ENCODE measurements around the gene ABLIM1. TPM values are rescaled to one million over a fixed set of nuclear protein-coding genes. Genes with fewer than 3 reads are reported as not detected.

The ABLIM1 gene
- total RNA-seq, 1 donor from 2014 or later, result 152 TPM

GRCh38 chr10:114444819-114445218 lies 213.3 kb downstream of the ABLIM1 start:
- TF ChIP-seq, protein P1, sequence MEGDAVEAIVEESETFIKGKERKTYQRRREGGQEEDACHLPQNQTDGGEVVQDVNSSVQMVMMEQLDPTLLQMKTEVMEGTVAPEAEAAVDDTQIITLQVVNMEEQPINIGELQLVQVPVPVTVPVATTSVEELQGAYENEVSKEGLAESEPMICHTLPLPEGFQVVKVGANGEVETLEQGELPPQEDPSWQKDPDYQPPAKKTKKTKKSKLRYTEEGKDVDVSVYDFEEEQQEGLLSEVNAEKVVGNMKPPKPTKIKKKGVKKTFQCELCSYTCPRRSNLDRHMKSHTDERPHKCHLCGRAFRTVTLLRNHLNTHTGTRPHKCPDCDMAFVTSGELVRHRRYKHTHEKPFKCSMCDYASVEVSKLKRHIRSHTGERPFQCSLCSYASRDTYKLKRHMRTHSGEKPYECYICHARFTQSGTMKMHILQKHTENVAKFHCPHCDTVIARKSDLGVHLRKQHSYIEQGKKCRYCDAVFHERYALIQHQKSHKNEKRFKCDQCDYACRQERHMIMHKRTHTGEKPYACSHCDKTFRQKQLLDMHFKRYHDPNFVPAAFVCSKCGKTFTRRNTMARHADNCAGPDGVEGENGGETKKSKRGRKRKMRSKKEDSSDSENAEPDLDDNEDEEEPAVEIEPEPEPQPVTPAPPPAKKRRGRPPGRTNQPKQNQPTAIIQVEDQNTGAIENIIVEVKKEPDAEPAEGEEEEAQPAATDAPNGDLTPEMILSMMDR (IDR thresholded peaks at IDR 0.05; ENCODE audit: insufficient read depth, low read length, severe bottlenecking), result no peak
- DNase-seq (ENCODE audit: low read depth), result no peak
- FAIRE-seq, result peak; percentile 36
- no peaks in the 10 kb centered on the region for H3K27me3 ChIP-seq (ENCODE audit: control insufficient read depth, insufficient read depth, low read length)
- no peak overlapping the region for H3K4me3 ChIP-seq (ENCODE audit: low read depth, low read length)
- peaks cover 15% of the 10 kb centered on the region for H3K36me3 ChIP-seq (ENCODE audit: control insufficient read depth, insufficient read depth, low read length)

GRCh38 chr10:114442091-114442630 lies 215.9 kb downstream of the ABLIM1 start:
- FAIRE-seq (peak; percentile 84), DNase-seq (ENCODE audit: low read depth) (no peak)
- TF ChIP-seq, protein P1 (IDR thresholded peaks at IDR 0.05; ENCODE audit: insufficient read depth, low read length, severe bottlenecking), result no peak
- H3K27me3 ChIP-seq (ENCODE audit: control insufficient read depth, insufficient read depth, low read length), result no peaks in the 10 kb centered on the region
- no peak overlapping the region for H3K4me3 ChIP-seq (ENCODE audit: low read depth, low read length)
- H3K36me3 ChIP-seq (ENCODE audit: control insufficient read depth, insufficient read depth, low read length), result peaks cover 21% of the 10 kb centered on the region

GRCh38 chr10:114441107-114441506 lies 217.0 kb downstream of the ABLIM1 start:
- Histone ChIP-seq H3K36me3 (ENCODE audit: control insufficient read depth, insufficient read depth, low read length) (peaks cover 25% of the 10 kb centered on the region), H3K4me3 (ENCODE audit: low read depth, low read length) (no peak overlapping the region), H3K27me3 (ENCODE audit: control insufficient read depth, insufficient read depth, low read length) (no peaks in the 10 kb centered on the region)
- no peak for DNase-seq (ENCODE audit: low read depth)
- TF ChIP-seq, protein P1 (IDR thresholded peaks at IDR 0.05; ENCODE audit: insufficient read depth, low read length, severe bottlenecking), result no peak
- no peak for FAIRE-seq

DNA sequence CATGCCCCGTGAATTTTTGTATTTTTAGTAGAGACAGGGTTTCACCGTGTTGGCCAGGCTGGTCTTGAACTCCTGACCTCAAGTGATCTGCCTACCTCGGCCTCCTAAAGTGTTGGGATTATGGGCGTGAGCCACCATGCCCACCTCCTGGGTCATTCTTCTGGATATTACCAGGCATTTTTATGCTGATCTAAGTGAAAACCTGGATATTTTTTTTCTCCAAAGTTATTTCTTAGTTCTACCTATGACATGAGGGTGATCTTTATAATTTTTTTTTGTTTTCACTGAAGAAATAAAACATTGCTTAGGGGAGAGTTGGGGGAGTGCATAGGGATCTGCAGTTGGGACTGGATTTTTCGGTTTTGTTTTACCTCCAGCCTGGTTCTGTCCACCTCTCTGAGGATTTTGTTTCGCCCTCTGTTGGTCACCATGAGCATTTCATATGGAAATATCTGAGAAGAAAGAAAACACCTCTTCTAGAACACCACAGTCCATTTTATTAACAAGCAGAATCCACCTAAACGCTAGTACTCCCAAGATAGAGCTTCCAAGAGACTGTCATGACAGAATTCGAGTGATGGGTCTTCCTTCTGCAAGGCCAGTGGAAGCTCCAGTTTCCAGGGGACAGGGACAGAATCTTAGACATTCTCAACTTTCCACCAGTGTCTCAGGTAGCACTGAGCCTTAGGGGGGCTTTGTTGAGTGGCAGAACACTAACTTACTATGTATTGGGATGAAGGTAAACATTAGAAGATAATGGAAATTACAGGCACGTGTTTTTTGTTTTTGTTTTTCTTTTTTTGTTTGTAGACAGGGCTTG lies 220.4 kb downstream of the ABLIM1 start:
- Histone ChIP-seq H3K27me3 (ENCODE audit: control insufficient read depth, insufficient read depth, low read length) (no peaks in the 10 kb centered on the region), H3K4me3 (ENCODE audit: low read depth, low read length) (no peak overlapping the region), H3K36me3 (ENCODE audit: control insufficient read depth, insufficient read depth, low read length) (peaks cover 20% of the 10 kb centered on the region)
- FAIRE-seq (no peak), DNase-seq (ENCODE audit: low read depth) (peak; percentile 41)
- TF ChIP-seq, protein P1 (IDR thresholded peaks at IDR 0.05; ENCODE audit: insufficient read depth, low read length, severe bottlenecking), result peak; percentile 54

DNA sequence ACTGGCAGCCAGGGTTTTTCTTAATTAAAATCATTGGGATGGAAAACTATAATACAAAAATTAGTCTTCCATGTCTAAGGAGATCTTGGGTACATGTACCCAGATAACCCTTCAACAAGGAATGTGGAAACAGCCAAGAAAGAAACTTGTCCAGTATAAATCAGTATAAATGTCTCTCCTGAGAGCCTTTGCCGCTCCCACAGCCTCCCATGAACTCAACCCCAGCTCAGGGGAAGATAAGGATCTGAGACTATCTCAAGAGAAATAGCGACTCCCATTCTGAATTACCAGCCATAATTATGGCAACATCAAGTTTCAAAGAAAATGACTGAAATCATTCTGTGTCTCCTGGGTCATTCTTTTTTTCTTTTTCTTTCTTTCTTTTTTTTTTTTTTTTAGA lies 221.1 kb downstream of the ABLIM1 start:
- TF ChIP-seq, protein P1 (IDR thresholded peaks at IDR 0.05; ENCODE audit: insufficient read depth, low read length, severe bottlenecking), result no peak
- H3K36me3 ChIP-seq (ENCODE audit: control insufficient read depth, insufficient read depth, low read length), result peaks cover 20% of the 10 kb centered on the region
- no peak overlapping the region for H3K4me3 ChIP-seq (ENCODE audit: low read depth, low read length)
- H3K27me3 ChIP-seq (ENCODE audit: control insufficient read depth, insufficient read depth, low read length), result no peaks in the 10 kb centered on the region
- FAIRE-seq (no peak), DNase-seq (ENCODE audit: low read depth) (no peak)
